Fibroblast of gingiva (primary cell): ENCODE results near the gene RNF180.
"Not testable (repeated sequence)": the region's sequence is repeated elsewhere in the genome, so short reads cannot be mapped to it uniquely, and the experiment has no call there.

Experiments
- DNase-seq: peaks from one replicate; pipeline ENCODE4 v3.0.0-alpha.2; 2011; ENCODE audit warnings: low read depth

Gene RNF180

DNA sequence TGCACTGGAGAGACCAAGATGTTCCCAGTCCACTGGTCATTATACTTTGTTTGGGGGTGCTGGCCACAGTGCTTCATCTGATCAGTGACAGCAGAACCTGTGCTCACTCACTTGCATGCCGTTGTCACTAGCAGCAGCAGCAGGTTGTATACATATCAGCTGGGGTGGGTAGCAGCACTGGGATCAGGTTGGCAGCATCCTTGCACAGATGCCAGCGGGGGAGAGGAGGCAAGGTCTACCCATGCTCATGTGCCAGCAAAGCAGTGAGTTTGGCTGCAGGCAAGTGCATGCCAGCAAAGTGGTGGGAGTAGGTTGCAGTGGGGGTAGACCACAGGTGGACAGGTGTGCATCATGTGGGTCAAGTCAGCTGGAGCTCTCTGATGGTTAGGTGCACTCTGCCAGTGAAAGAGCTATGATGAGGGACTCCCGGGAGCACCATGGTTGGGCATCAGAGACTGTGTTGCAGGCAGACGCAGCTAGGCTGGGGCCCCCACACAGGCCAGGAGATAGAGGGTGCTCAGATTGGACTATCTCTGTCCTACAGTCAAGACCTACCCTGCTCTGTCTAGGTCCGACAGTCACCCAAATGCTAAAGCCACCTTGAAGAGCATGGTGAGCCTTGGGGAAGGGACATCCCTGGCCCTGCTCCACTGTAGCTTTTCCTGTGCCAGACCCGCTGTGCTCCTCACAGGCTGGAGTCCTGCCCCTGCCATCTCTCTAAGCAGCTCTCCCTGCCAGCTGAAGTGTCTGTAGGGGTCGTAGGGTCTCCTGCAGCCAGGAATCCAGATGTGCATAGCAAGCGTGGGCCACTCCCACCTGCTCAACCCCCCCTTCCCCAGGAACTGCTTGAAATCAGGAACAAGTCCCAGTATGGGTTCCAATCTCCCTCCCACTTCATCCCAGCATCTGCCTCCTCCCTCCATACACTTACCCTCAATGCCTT, 119.8 kb downstream of the RNF180 start:
- DNase-seq: no peak

DNA sequence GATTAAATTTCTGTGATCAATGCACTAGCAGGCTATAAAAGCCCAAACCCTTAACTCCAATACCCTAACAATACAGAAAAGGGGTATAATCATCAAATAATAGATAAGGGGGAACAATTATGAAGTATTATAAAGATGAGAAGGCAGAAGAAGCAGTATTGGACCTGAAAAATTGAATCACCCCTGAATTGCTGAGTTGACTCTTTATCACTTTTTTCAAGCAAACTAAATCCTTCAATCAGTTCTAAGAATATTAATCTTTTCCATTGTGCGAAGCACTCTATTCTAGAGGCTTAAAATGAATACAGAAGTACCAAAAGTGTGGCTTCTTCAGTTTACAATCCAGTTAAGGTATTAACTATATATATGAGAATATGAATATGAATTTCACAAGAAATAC, 120.7 kb downstream of the RNF180 start:
- no peak for DNase-seq

DNA sequence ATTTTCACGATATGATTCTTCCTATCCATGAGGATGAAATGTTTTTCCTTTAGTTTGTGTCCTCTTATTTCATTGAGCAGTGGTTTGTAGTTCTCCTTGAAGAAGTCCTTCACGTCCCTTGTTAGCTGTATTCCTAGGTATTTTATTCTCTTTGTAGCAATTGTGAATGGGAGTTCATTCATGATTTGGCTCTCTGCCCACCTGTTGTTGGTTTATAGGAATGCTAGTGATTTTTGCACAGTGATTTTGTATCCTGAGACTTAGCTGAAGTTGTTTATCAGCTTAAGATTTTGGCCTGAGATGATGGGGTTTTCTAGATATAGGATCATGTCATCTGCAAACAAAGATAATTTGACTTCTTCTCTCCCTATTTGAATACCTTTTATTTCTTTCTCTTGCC, 122.9 kb downstream of the RNF180 start:
- not testable (repeated sequence) for DNase-seq

DNA sequence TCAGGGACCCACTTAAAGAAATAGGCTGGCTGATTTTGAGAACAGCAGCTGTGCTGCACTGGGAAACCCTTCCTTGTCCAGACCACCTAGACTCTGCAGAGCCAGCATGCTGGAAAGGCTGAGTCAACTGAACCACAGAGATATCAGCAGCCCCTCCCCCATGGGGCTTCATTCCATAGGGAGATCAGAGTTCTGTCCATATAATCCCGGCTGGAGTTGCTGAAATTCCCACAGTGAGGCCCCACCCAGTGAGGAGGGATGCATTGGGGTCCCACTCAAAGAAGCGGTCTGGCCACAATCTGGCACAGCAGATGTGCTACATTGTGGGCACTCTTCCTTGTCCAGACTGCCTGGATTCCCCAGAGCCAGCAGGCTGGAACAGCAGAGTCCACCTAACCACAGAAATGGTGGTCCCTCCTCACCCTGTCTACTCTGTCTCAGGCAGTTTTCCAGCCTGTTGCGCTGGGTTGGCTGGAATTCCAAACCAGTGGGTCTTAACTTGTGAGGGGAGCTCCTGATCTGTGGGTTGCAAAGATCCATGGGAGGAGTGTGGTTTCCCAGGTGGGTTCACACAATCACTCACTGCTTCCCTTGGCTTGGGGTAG, 127.1 kb downstream of the RNF180 start:
- no peak for DNase-seq

DNA sequence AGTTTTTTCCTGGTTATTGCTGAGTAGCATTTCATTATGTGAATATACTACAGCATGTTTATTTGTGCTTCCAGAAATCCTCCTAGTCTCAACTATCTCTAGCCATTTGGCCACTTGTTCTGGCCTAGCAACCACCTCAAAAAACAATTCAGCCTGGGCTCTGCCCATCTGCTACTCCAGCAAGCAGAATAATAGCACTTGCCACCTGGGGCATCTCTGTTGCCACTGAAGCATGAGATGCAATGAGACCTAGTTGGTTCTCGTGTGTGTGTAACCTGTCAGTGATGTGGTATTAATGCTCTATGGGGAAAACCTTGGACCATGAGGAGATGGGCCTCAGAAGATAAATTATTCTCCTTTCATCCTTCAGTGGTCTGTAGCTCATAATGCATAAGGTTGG, 129.5 kb downstream of the RNF180 start:
- no peak for DNase-seq

DNA sequence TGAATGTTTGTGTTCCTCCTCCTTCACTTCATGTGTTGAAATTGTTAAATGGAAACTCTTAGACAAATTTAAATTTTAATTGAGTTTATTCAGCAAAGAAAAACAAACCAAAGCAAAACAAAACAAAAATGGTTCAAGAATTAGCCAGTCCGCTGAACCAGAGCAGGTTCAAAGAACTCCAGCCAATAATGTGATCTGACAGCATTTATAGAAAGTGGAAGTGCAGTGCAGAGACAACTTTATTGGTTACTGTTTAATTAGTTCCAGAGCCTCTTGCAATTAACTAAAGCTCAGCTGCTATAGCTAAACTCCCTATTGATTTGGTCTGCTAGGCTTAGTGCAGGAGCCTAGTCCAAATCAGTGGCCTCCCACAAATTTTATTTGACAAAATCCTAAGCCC, 132.9 kb downstream of the RNF180 start:
- no peak for DNase-seq

DNA sequence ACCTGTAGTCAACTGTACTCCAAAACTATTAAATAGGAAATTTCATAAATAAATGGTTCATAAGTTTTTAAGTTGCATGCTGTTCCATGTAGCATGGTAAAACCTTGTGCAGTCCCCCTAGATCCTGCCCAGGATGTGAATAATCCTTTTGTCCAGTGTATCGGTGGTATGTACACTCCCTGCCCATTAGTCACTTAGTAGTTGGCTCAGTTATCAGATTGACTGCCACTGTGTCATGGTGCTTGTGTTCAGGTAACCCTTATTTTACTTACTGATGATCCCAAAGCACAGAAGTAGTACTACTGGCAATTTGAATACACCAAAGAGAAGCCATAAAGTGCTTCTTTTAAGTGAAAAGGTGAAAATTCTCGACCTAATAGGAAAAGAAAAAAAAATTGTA, 134.2 kb downstream of the RNF180 start:
- no peak for DNase-seq

DNA sequence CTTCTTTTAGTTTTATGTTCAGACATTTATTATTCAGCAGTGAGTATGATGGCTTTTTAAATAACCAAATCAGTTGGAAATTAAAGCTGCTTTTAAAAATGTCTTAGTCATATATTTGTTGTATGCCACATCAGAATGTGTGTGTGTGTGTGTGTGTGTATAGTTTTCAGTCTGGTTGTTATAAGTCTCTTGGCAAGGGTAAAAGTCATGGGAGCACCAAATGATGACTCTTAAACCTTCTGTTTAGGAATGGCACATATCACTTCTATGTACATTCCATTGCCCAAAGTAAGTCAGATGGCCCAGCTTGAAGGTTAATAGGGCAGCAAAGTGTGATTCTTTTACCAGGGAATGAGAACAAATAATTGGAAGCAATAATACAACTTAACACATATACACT, 135.9 kb downstream of the RNF180 start:
- no peak for DNase-seq

DNA sequence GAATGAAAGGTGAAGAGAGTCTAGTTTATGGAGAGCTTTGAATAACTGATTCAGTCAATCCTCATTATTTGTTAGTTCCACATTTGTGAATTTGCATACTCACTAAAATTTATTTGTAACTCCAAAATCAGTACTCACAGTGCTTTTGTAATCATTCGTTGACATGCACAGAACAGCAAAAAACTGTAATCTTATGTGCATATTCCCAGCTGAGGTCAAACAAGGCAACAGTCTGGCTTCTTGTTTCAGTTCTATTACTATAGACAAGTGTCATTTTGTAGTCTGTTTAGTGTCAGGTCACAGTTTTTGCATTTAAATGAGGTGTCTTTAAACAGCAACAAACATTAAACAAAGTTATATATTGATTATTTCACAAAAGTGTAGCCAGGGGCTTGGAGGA, 142.5 kb downstream of the RNF180 start:
- DNase-seq: no peak

DNA sequence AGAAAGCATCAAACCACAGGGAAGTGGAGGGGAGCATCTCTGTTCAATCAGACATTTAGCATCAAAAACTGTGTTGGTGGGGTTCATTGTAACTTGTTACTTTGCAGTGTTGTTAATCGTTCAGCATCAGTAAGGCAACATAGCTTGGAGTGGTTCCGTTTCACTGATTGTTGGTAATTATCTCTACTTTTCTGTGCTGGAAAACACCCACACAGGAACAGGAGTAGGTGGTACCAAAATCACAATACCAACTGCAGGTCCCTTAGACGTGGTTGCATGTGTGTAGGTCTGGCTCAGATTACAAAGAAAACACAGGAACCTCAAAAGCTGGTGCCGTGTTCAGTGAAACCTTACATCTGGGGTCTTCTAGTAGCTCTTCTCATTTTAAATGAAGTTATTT, 146.8 kb downstream of the RNF180 start:
- no peak for DNase-seq

DNA sequence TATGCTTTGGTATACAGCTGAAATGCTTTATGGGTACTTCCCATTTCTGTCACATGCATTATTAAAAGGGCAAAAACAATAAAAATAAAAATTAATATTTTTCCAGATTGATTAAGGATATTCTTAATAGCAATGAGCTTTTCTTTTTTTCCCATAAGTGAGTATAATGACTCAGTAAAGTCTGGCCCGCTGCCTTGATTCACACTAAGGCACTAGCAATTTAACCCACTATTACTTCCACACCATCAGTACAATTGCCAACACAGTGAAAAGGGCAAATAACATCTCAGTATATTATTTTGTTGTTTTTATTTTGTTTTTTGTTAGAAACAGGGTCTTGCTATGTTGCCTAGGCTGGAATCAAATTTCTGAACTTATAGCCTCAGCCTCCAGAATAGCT, 150.1 kb downstream of the RNF180 start:
- no peak for DNase-seq

DNA sequence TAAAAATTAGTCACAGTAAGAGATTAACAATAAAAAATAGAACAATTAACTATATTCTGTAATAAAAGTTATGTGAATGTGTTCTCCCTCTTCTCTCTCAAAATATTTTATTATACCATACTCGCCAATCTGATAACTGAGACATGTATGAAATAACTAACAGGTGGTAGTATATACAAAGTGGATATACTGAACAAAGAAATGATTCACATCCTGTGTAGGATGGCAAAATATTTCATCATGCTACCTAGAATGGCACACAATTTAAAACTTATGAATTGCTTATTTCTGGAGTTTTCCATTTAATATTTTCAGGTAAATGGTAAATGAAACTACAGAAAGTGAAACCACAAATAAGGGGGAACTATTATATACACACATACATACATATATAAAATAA, 152.5 kb downstream of the RNF180 start:
- no peak for DNase-seq

DNA sequence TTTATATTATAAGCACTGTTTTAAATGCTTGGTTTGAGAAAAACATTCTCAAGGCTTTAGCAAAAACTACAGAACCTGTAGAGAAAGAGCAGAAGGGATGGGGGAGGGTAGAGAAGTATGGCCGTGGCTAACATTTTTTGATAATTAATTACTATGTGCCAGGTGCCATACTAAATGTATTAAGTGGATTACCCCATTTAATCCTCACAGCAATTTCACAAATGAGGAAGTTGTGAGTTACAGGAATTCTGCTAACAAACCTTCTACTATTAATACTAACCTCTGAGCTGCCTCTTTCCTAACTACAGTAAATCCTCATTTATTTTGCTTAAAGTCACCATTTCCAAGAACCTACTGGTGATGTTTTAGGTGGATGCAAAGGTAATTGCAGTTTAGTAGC, 157.9 kb downstream of the RNF180 start:
- no peak for DNase-seq

DNA sequence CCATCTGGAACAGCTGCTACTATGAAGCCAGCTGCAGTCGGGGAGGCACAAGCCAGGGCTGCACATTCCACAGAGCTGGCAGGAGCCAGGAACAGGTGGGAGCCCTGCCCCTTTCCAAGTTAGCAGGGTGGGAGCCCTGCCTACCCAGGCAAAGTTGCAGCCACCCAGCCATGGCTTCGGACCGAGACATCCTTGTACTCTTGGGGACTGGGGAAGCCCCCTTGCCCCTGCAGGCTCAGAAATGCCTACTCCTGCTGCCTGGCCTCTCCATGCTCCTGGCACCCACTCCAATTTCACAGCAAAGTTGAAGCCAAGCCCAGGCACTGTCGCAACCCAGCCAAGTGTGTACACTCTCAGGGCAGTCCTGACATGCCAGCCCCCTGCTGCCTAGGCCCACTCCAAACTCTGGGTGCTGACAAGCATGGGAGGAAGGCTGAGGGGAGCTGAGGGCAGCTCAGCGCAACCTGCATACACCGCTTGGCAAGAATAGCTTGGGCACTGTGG, 165.1 kb downstream of the RNF180 start:
- no peak for DNase-seq

DNA sequence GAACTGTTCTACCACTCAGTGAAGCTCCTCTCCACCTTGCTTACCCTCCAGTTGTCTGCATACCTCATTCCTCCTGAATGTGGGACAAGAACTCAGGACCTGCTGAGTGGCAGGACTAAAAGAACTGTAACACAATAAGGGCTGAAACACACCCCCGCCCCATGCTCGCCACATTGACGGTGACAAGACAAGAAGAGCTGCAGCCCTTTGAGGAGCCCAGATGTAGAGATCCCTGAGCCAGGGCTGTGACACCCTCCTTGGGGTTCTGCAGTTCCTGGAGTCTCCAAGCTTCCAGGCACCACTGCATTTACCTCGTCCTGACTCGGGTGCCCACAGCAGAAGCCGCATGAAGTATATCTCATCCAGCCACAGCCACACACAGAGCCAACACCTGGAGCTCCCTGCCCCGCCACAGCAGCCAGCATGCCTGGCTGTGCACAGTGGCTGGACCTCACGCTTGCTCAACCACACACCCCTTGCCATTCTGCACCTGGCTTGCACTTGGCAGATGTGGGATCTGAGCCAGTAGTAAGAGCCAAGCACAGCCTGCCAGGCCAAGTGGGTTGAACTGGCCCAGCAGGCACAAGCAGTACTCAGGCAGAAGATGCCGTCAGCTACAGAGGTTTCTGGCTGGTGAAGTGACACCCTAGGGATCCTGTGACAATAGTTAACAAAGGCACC, 166.1 kb downstream of the RNF180 start:
- no peak for DNase-seq

DNA sequence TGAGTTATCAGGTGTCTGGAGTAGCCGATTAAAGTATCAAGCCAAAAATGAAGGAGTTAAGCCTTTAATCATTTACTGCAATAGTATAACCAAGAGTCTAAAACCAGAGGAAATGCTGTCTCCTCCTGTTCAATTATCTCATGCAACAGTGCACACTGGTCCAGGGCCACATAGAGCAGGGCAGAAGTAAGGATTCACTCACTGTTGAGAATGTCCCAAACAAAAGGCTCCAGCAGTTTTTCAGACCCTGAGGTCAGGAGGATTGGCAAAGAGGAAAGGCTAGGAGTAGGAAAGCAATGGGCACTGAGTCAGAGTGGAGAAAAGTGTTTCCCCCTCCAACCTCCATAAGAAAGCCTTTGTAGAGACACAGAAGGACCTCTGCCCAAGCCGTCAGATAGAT, 168.2 kb downstream of the RNF180 start:
- DNase-seq: no peak

DNA sequence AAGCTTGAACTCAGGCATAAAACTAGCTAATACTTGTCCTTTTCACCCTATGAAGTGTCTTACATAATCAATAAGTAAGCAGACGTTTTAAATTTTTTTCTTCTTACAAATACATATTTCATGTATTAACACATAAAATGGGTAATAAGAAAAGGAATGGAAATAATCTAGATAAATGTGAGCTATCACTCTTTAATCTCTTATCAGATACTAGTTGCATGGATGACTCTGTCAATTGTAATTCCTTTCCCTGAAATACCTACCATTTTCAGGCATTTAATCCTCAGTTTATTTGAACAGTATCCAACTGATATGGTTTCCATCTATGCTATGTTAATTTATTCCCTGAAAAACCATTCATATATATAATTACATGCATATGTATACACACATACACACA, 174.1 kb downstream of the RNF180 start:
- DNase-seq: no peak

DNA sequence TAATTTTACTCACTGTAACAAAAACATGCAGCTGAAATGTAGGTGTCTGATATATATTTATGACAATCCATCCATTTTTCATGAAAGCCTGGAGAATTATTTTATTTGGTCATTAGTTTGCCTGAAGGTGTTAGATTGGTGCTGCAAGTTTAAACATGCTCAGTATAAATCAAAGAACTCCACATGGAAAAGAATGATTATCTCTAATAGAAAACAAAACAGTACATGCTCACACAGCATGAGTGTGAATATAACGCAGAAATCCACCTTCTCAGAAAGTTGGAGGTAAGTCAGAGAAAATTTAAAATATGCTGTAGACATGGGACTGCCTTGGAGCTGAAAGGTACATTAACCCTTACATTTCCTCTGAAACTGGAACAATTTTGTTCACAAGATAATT, 174.7 kb downstream of the RNF180 start:
- DNase-seq: no peak

DNA sequence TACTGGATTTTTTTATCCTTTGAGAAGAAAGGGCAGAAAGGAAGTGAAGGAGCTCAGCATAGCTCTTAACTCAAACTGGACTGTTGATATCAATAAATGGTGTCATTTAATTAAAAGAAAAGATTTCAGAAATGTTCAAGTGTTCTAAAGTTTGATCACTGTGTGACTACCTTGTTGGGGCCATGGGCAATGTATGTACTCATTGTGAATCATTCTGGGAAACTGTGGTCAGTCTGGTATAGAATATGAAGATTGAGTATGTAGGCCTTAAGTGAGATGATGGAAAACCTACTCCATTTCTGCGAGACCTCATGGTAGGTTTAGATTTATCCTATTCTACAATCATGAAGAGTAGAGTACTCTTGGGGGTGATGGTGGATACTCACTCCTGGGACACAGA, 175.7 kb downstream of the RNF180 start:
- no peak for DNase-seq

DNA sequence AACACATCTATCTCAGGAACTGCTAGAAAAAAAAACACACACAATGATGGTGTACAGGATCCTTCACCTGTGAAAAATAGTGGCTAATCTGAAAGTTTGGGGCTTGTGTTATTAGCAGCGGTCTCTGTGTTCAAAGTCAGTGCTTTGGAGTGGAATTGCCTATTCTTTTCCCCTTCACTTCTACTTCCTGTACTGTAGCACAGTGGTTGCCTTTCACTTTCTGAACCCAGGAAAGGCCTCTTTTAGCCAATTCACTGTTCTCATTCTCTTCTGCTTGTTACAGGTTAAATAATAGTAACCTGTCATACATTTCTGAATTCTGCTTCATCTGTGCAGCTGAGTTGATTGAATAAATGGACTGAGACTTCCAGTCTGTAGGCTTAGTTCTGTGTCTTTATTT, 178.9 kb downstream of the RNF180 start:
- no peak for DNase-seq

DNA sequence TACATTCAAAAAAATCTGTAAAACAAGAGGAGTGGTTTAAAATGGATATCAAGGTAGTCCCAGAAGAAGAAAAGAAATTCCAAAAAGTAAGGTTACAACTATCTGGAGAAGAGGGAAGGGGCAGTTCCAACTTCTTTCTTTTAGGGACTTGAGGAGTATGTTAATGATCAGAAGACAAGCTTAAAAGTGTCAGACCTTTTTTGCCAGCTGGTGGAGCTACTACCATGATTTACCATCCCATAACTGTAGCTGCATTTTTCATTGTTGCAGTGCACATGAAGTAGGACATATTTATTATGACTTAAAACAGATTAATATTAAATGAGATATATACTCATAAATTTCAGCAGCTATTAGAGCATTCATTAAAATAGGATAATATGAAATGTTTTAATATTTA, 181.7 kb downstream of the RNF180 start:
- DNase-seq: no peak

DNA sequence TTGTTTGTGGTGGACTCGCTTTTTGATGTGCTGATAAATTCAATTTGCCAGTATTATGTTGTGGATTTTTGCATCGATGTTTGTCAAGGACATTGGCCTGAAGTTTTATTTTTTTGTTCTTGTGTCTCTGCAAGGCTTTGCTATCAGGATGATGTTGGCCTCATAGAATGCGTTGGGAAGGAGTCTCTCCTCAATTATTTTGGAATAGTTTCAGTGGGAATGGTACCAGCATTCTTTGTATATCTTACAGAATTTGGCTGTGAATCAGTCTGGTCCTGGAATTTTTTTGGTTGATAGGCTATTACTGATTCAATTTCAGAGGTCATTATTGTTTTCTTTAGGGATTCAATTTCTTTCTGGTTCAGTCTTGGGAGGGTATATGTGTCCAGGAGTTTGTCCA, 198.8 kb downstream of the RNF180 start:
- no peak for DNase-seq

DNA sequence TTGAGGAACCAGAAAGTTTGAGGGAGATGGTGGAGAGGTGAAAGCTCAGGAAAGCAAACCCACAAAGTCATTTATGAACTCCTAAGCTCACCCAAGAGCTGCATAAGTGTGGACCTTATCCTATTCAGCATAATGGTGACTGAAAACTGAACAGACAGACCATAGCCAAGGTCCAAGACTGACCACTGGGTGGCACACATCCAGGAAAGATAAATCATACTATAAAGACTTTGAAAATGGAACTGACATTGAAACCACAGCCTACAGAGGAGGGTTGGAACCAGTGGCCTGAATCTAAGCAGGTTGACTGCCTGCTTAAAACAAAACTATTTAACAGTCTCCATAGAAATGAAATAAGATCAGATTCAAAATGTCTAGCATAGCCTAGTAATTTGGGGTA, 219.1 kb downstream of the RNF180 start:
- DNase-seq: no peak
